K562 (cell line): ENCODE measurements around the gene IL3RA.

ENCODE experiments used
- FOSL1 ChIP-seq: fragments of 200-800 bp; sonication (Bioruptor generic); conservative IDR thresholded peaks from 2 replicates; pipeline ENCODE4 v1.6.1; 2016; ENCODE audit warnings: missing genetic modification characterization, missing compliant biosample characterization
- GTF2E2 ChIP-seq: fragments of 200-800 bp; sonication (Bioruptor generic); IDR thresholded peaks from 2 replicates; pipeline ENCODE4 v1.6.1; 2016; ENCODE audit warnings: missing genetic modification characterization, missing compliant biosample characterization
- POLR2AphosphoS5 ChIP-seq: IDR thresholded peaks from 2 replicates; pipeline ENCODE4 v1.6.1; 2011; ENCODE audit warnings: mild to moderate bottlenecking, low read depth, low read length, moderate library complexity; ENCODE audit not compliant: control insufficient read depth, insufficient read depth
- POLR3G ChIP-seq: IDR thresholded peaks from 2 replicates; pipeline ENCODE4 v1.6.1; 2011; ENCODE audit not compliant: insufficient read length, insufficient replicate concordance; ENCODE audit errors: extremely low read depth
- REST ChIP-seq, 2 experiments: fragments of 450-650 bp; formaldehyde crosslinking in 1 of 2; IDR thresholded peaks; 2 replicates each; pipeline versions ENCODE4 v1.4.0 to v1.6.1; 2014 to 2020; ENCODE audit warnings: mild to moderate bottlenecking in 2 of 2, borderline replicate concordance in 1 of 2, low read depth in 1 of 2
- ZBTB1 ChIP-seq: sonication (generic); formaldehyde crosslinking; IDR thresholded peaks from 2 replicates; pipeline ENCODE4 v1.8.1; 2023; ENCODE audit warnings: missing genetic modification reagents, low read depth, mild to moderate bottlenecking, borderline replicate concordance

GRCh38 chrX:1393871-1394615 is 57.5 kb downstream of the IL3RA start:
- no peak for TF ChIP-seq REST (IDR thresholded peaks at IDR 0.05; ENCODE audit: borderline replicate concordance)
- TF ChIP-seq REST (CRISPR knock-in tag; IDR thresholded peaks at IDR 0.05; ENCODE audit: low read depth): no peak
- TF ChIP-seq ZBTB1 (CRISPR knock-in tag): no peak
- no peak for TF ChIP-seq GTF2E2 (tag)
- no peak for TF ChIP-seq FOSL1 (tag)
- TF ChIP-seq POLR3G: no peak
- TF ChIP-seq POLR2AphosphoS5: no peak
